NT2/D1 (cell line): ENCODE measurements around the gene SYNDIG1.

ENCODE experiments used
- SUZ12 ChIP-seq: IDR thresholded peaks from 2 replicates; pipeline ENCODE4 v1.6.1; 2011; ENCODE audit not compliant: insufficient read length, insufficient read depth; ENCODE audit errors: extremely low read depth
- YY1 ChIP-seq: IDR thresholded peaks from 2 replicates; pipeline ENCODE4 v1.6.1; 2011; ENCODE audit not compliant: insufficient read length, insufficient read depth
- ZNF274 ChIP-seq: IDR thresholded peaks from 2 replicates; pipeline ENCODE4 v1.6.1; 2011; ENCODE audit warnings: mild to moderate bottlenecking, low read depth, low read length

DNA sequence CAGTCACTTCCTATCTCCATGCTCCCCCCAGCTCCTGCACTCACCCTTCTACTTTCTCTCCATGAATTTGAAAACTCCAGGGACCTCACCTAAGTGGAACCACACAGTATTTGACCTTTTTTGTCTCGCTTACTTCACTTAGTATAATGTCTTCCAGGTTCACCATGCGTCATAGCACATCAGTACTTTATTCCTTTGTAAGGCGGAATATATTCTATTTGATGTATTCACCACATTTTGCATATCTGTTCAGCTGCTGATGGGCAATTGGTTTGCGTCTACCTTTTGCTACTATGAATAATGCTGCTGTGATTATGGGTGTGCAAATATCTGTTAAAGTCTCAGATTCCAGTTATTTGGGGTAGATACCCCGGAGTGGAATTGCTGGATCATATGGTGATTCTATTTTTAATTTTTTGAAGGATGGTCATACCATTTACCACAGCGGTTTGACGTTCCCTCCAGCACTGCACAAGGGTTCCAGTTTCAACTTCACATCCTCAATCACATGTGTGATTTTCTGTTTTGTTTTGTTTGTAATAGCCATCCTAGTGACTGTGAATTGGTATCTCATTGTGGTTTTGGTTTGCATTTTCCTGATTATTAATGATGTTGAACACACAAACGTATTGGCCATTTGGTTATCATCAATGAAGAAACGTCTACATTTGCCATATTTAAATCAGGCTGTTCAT, 20.3 kb upstream of the SYNDIG1 start:
- TF ChIP-seq SUZ12: no peak
- no peak for TF ChIP-seq YY1
- no peak for TF ChIP-seq ZNF274
